HL-60 (cell line): ENCODE data around the gene CARS2.

Experiments
- DNase-seq, 2 experiments: peaks; one replicate each; pipeline ENCODE4 v3.0.0-alpha.2; 2010 to 2020; ENCODE audit warnings: low read depth in 1 of 2, low spot score in 1 of 2
- H3K27ac ChIP-seq: fragments of 250-450 bp; sonication (Bioruptor Pico); replicated peaks from 2 replicates; pipeline ENCODE4 v1.5.1; 2020; ENCODE audit warnings: mild to moderate bottlenecking, moderate library complexity
- H3K27me3 ChIP-seq: fragments of 250-450 bp; sonication (Bioruptor Pico); 2 replicates; pipeline ENCODE4 v1.5.1; 2021; ENCODE audit warnings: mild to moderate bottlenecking, moderate library complexity; ENCODE audit not compliant: insufficient read depth, poor library complexity, severe bottlenecking
- H3K4me3 ChIP-seq: replicated peaks from 2 replicates; pipeline ENCODE4 v1.5.1; 2011; ENCODE audit warnings: mild to moderate bottlenecking, control low read depth, low read length; ENCODE audit not compliant: insufficient read depth
- CTCF ChIP-seq: IDR thresholded peaks from one replicate; pipeline ENCODE4 v1.5.1; 2011; ENCODE audit warnings: low read length, control low read depth, inconsistent platforms; ENCODE audit not compliant: insufficient read depth
- GABPA ChIP-seq: IDR thresholded peaks from 2 replicates; pipeline ENCODE4 v1.6.1; 2012; ENCODE audit warnings: low read depth
- POLR2AphosphoS5 ChIP-seq: IDR thresholded peaks from 2 replicates; pipeline ENCODE4 v1.6.1; 2012; ENCODE audit warnings: low read depth
- REST ChIP-seq: IDR thresholded peaks from 2 replicates; pipeline ENCODE4 v1.6.1; 2012; ENCODE audit warnings: low read depth; ENCODE audit not compliant: insufficient replicate concordance
- SPI1 ChIP-seq: IDR thresholded peaks from 2 replicates; pipeline ENCODE4 v1.6.1; 2012; ENCODE audit warnings: low read depth, mild to moderate bottlenecking, borderline replicate concordance

The CARS2 gene

GRCh38 chr13:110743687-110744086, 37.8 kb upstream of the CARS2 start:
- no peak for DNase-seq
- TF ChIP-seq REST, result no peak
- no peak for TF ChIP-seq SPI1
- no peak for TF ChIP-seq POLR2AphosphoS5
- no peak for TF ChIP-seq GABPA
- TF ChIP-seq CTCF, result no peak
- Histone ChIP-seq H3K27ac (no peak overlapping the region), H3K27me3 (no peaks in the 10 kb centered on the region), H3K4me3 (no peak overlapping the region)

- Histone ChIP-seq H3K4me3 (no peak overlapping the region), H3K27ac (no peak overlapping the region), H3K27me3 (no peaks in the 10 kb centered on the region)
- TF ChIP-seq REST (no peak), POLR2AphosphoS5 (no peak), GABPA (no peak), SPI1 (no peak), CTCF (no peak)
- DNase-seq, result no peak
These were observed 31.6 kb upstream of the CARS2 start for GRCh38 chr13:110737555-110737954.

GRCh38 chr13:110734561-110734960, 28.6 kb upstream of the CARS2 start:
- Histone ChIP-seq H3K27me3 (no peaks in the 10 kb centered on the region), H3K4me3 (no peak overlapping the region), H3K27ac (no peak overlapping the region)
- DNase-seq, result no peak
- TF ChIP-seq POLR2AphosphoS5 (no peak), CTCF (no peak), REST (no peak), SPI1 (no peak), GABPA (no peak)
